Activated CD4-positive, CD25-positive, alpha-beta regulatory T cell treated with anti-CD3 and anti-CD28 coated beads, Interleukin-2, amount 50 U/mL, for 24 hours (primary cell): ENCODE data around the gene HPCAL1.
A peak's percentile ranks its signal among the peaks of the same experiment; 100 is the strongest.

Experiments
- ATAC-seq, 2 donors: fragments of 150-1000 bp; cut with Tn5 transposase; one replicate each; pipeline ENCODE4 v1.10.0; 2021; ENCODE audit warnings: mild to moderate bottlenecking in 1 of 2, moderate library complexity in 1 of 2

The HPCAL1 gene

GRCh38 chr2:10408649-10409579 is 106.2 kb downstream of the HPCAL1 start:
- ATAC-seq = peak; percentile 76 to 84

- ATAC-seq = no peak
Observed at GRCh38 chr2:10410001-10410822, 107.5 kb downstream of the HPCAL1 start.

GRCh38 chr2:10410823-10411437 is 108.2 kb downstream of the HPCAL1 start:
- ATAC-seq = no peak

GRCh38 chr2:10411557-10411956 is 108.9 kb downstream of the HPCAL1 start:
- no peak for ATAC-seq

GRCh38 chr2:10412380-10412779 is 109.7 kb downstream of the HPCAL1 start:
- ATAC-seq = no peak

- no peak for ATAC-seq
Observed at GRCh38 chr2:10413503-10413902, 110.8 kb downstream of the HPCAL1 start.

GRCh38 chr2:10413991-10414451 is 111.3 kb downstream of the HPCAL1 start:
- no peak for ATAC-seq

- no peak for ATAC-seq
Observed at GRCh38 chr2:10414591-10414990, 111.9 kb downstream of the HPCAL1 start.

- ATAC-seq = no peak
Observed at GRCh38 chr2:10415048-10415447, 112.3 kb downstream of the HPCAL1 start.

- no peak for ATAC-seq
Observed at GRCh38 chr2:10415640-10416039, 112.9 kb downstream of the HPCAL1 start.

- ATAC-seq = no peak
Observed at GRCh38 chr2:10417551-10418335, 115.0 kb downstream of the HPCAL1 start.

- ATAC-seq = no peak
Observed at GRCh38 chr2:10419553-10420257, 117.0 kb downstream of the HPCAL1 start.

- ATAC-seq = no peak
Observed at GRCh38 chr2:10422251-10422650, 119.5 kb downstream of the HPCAL1 start.

GRCh38 chr2:10422732-10423399 is 120.2 kb downstream of the HPCAL1 start:
- no peak for ATAC-seq

- ATAC-seq = no peak
Observed at GRCh38 chr2:10423400-10423774, 120.7 kb downstream of the HPCAL1 start.

- ATAC-seq = no peak
Observed at GRCh38 chr2:10424051-10424450, 121.3 kb downstream of the HPCAL1 start.

GRCh38 chr2:10424916-10425505 is 122.3 kb downstream of the HPCAL1 start:
- no peak for ATAC-seq

GRCh38 chr2:10425699-10426098 is 123.0 kb downstream of the HPCAL1 start:
- ATAC-seq = no peak

- ATAC-seq = no peak
Observed at GRCh38 chr2:10426726-10427617, 124.3 kb downstream of the HPCAL1 start.

GRCh38 chr2:10427618-10427949 is 124.9 kb downstream of the HPCAL1 start:
- ATAC-seq = no peak
